Tibial nerve (tissue), 3 donors: ENCODE data around the gene MRPS11.

Source experiments
- POLR2A ChIP-seq, 2 donors: fragments of 450-650 bp; IDR thresholded peaks; one replicate each; pipeline ENCODE4 v1.6.1; 2017; ENCODE audit warnings: antibody characterized with exemption in 2 of 2, mild to moderate bottlenecking in 2 of 2, moderate library complexity in 2 of 2
- TF ChIP-seq, protein P1 (sequence below), 5 experiments: fragments of 200-600 bp in 3 of 5; fragments of 450-650 bp in 2 of 5; sonication (generic) in 3 of 5; IDR thresholded peaks; one replicate each; pipeline ENCODE4 v1.5.1; 2016 to 2019; ENCODE audit warnings: antibody characterized with exemption in 5 of 5, mild to moderate bottlenecking in 3 of 5, moderate library complexity in 2 of 5

DNA sequence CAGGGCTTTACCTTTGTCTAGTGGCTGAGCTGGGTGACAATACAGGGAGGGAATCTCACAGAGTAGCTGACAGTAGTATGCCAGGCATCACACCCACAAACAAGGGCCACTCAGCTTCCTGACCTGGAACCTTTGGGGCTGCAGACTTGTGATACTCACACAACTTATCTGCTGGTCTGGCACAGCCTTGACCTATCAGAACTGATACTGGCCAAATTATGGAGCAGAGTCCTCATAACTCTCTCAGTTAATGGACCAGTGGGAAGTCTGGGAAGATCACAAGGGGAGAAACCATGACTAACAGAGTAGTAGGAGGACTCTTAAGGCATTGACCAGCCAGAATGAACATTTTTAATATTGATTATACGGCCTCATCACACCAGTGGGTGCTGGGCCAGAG lies 19.8 kb upstream of the MRPS11 start:
- TF ChIP-seq, protein P1, sequence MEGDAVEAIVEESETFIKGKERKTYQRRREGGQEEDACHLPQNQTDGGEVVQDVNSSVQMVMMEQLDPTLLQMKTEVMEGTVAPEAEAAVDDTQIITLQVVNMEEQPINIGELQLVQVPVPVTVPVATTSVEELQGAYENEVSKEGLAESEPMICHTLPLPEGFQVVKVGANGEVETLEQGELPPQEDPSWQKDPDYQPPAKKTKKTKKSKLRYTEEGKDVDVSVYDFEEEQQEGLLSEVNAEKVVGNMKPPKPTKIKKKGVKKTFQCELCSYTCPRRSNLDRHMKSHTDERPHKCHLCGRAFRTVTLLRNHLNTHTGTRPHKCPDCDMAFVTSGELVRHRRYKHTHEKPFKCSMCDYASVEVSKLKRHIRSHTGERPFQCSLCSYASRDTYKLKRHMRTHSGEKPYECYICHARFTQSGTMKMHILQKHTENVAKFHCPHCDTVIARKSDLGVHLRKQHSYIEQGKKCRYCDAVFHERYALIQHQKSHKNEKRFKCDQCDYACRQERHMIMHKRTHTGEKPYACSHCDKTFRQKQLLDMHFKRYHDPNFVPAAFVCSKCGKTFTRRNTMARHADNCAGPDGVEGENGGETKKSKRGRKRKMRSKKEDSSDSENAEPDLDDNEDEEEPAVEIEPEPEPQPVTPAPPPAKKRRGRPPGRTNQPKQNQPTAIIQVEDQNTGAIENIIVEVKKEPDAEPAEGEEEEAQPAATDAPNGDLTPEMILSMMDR (IDR thresholded peaks at IDR 0.05) = no peak
- no peak for TF ChIP-seq POLR2A (IDR thresholded peaks at IDR 0.05)
